ENCODE measurements around the gene TSHZ2.
"Not testable (repeated sequence)": the region's sequence is repeated elsewhere in the genome, so short reads cannot be mapped to it uniquely, and the experiment has no call there.

TSHZ2 gene

DNA sequence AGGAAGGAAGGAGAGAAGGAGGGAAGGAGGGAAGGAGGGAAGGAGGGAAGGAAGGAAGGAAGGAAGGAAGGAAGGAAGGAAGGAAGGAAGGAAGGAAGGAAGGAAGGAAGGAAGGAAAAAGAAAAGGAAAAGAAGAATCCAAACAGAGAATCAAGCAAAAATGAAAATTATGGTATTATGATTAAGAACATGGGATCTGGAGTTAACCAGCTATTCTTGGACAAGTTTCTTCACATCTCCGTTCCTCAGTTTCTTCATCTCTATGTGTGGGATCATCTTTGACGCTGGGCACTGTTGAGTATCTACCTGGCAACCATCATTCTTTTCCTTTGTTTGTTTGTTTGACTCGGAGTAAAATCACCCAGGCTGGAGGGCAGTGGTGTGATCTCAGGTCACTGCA lies 549.9 kb downstream of the TSHZ2 start:
- Mint-ChIP-seq H3K9me3 (no peaks in the 10 kb centered on the region), H3K27ac (no peak overlapping the region), H3K36me3 (ENCODE audit: low read depth) (no peaks in the 10 kb centered on the region), H3K4me3 (no peak overlapping the region), H3K27me3 (ENCODE audit: low read depth) (peaks cover 6% of the 10 kb centered on the region), H3K4me1 (no peaks in the 10 kb centered on the region)
- TF ChIP-seq, protein P1, sequence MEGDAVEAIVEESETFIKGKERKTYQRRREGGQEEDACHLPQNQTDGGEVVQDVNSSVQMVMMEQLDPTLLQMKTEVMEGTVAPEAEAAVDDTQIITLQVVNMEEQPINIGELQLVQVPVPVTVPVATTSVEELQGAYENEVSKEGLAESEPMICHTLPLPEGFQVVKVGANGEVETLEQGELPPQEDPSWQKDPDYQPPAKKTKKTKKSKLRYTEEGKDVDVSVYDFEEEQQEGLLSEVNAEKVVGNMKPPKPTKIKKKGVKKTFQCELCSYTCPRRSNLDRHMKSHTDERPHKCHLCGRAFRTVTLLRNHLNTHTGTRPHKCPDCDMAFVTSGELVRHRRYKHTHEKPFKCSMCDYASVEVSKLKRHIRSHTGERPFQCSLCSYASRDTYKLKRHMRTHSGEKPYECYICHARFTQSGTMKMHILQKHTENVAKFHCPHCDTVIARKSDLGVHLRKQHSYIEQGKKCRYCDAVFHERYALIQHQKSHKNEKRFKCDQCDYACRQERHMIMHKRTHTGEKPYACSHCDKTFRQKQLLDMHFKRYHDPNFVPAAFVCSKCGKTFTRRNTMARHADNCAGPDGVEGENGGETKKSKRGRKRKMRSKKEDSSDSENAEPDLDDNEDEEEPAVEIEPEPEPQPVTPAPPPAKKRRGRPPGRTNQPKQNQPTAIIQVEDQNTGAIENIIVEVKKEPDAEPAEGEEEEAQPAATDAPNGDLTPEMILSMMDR (IDR thresholded peaks at IDR 0.05; ENCODE audit: unreplicated experiment in 3 of 3), result no peak

GRCh38 chr20:53522696-53523095 lies 550.5 kb downstream of the TSHZ2 start:
- TF ChIP-seq, protein P1 (IDR thresholded peaks at IDR 0.05; ENCODE audit: unreplicated experiment in 3 of 3), result no peak
- Mint-ChIP-seq H3K36me3 (ENCODE audit: low read depth) (no peaks in the 10 kb centered on the region), H3K4me3 (no peak overlapping the region), H3K27me3 (ENCODE audit: low read depth) (peaks cover 11% of the 10 kb centered on the region), H3K4me1 (no peaks in the 10 kb centered on the region), H3K9me3 (no peaks in the 10 kb centered on the region), H3K27ac (no peak overlapping the region)

DNA sequence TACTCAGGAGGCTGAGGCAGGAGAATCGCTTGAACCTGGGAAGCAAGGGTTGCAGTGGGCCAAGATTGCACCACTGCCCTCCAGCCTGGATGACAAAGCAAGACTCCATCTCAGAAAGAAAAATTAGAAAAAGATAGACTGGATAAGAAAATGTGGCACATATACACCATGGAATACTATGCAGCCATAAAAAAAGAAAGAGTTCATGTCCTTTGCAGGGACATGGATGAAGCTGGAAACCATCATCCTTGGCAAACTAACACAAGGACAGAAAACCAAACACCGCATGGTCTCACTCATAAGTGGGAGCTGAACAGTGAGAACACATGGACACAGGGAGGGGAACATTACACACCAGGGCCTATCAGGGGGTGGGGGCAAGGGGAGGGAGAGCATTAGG lies 551.5 kb downstream of the TSHZ2 start:
- not testable (repeated sequence) for H3K36me3 Mint-ChIP-seq (ENCODE audit: low read depth); H3K4me1 Mint-ChIP-seq; H3K27ac Mint-ChIP-seq; H3K9me3 Mint-ChIP-seq; H3K4me3 Mint-ChIP-seq
- peaks cover 11% of the 10 kb centered on the region for H3K27me3 Mint-ChIP-seq (ENCODE audit: low read depth)

DNA sequence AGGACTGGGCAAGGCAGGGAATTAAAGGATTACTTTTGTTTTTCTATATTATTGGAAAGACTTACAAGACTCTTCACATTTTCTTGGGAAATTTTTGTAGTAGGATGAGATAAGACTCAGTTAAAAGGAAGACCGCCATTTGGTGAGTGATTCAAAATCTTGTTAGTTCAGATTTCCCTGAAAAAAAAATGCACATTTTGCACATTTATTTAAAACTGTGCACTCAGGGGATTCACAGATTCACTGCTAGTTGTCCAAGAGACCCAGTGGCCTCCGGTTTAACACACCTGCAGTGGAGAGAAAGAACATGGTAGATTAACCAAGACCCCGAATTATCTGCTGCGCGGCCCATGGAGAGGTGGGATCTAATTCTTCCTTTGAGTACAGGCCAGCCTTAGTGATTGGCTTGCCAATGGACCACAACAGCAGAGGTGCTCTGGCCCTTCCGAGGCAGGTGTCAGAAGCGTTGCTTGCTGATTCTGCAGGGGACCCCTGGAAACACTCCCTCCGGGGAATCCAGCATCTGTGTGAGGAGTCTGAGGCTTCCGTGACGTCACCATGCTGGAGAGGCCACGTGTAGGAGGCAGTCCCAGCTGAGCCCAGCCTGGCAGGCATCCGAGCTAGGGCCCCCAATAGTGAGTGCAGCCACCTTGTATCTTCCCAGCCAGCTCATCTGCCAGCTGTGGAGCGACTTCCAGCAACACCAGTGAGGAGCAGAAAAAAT lies 552.6 kb downstream of the TSHZ2 start:
- TF ChIP-seq, protein P1 (IDR thresholded peaks at IDR 0.05; ENCODE audit: unreplicated experiment in 3 of 3), result no peak
- no peaks in the 10 kb centered on the region for H3K9me3 Mint-ChIP-seq
- H3K27me3 Mint-ChIP-seq (ENCODE audit: low read depth), result peaks cover 11% of the 10 kb centered on the region
- no peaks in the 10 kb centered on the region for H3K36me3 Mint-ChIP-seq (ENCODE audit: low read depth)
- H3K27ac Mint-ChIP-seq, result no peak overlapping the region
- H3K4me3 Mint-ChIP-seq, result no peak overlapping the region
- H3K4me1 Mint-ChIP-seq, result no peaks in the 10 kb centered on the region

- Mint-ChIP-seq H3K4me1 (no peaks in the 10 kb centered on the region), H3K4me3 (no peak overlapping the region), H3K27me3 (ENCODE audit: low read depth) (peaks cover 11% of the 10 kb centered on the region), H3K9me3 (no peaks in the 10 kb centered on the region), H3K27ac (no peak overlapping the region), H3K36me3 (ENCODE audit: low read depth) (no peaks in the 10 kb centered on the region)
- TF ChIP-seq, protein P1 (IDR thresholded peaks at IDR 0.05; ENCODE audit: unreplicated experiment in 3 of 3), result no peak
Observed at GRCh38 chr20:53527196-53527595, 555.0 kb downstream of the TSHZ2 start.

GRCh38 chr20:53529658-53530057 lies 557.5 kb downstream of the TSHZ2 start:
- Mint-ChIP-seq H3K36me3 (ENCODE audit: low read depth) (no peaks in the 10 kb centered on the region), H3K27ac (no peak overlapping the region), H3K9me3 (no peaks in the 10 kb centered on the region), H3K4me3 (no peak overlapping the region), H3K4me1 (no peaks in the 10 kb centered on the region), H3K27me3 (ENCODE audit: low read depth) (peaks cover 11% of the 10 kb centered on the region)
- TF ChIP-seq, protein P1 (IDR thresholded peaks at IDR 0.05; ENCODE audit: unreplicated experiment in 3 of 3), result no peak
